Ammon's horn (tissue), 1 donor: ENCODE data around the gene ZNF333.
"Not testable (repeated sequence)": the region's sequence is repeated elsewhere in the genome, so short reads cannot be mapped to it uniquely, and the experiment has no call there.

Experiments
- DNase-seq: peaks from one replicate; pipeline ENCODE4 v3.0.0-alpha.2; 2016; ENCODE audit warnings: low spot score

Gene ZNF333

GRCh38 chr19:14699641-14700040 is 9.8 kb downstream of the ZNF333 start:
- no peak for DNase-seq

- no peak for DNase-seq
These were observed 11.0 kb downstream of the ZNF333 start for GRCh38 chr19:14700711-14701375.

DNA sequence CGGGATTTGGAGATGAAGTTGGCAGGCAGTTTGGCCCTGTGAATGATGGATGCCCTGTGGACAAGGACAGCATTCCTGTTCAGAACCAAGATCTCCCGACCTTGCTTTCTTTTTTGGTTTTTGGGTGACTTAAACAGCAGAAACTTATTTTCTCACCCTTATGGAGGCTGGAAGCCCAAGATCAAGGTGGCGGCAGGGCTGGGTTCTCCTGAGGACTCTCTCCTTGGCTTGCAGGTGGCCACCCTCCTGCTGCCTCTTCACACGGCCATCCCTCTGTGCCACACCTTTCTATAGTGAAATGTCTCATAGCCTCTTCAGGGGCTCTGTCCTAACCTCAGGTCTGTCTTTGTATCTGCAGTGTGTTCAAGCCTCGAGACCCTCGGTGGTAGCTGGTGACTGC is 14.0 kb downstream of the ZNF333 start:
- no peak for DNase-seq

- no peak for DNase-seq
These were observed 14.6 kb downstream of the ZNF333 start for GRCh38 chr19:14704450-14704849.

GRCh38 chr19:14715841-14716240 is 26.0 kb downstream of the ZNF333 start:
- no peak for DNase-seq

DNA sequence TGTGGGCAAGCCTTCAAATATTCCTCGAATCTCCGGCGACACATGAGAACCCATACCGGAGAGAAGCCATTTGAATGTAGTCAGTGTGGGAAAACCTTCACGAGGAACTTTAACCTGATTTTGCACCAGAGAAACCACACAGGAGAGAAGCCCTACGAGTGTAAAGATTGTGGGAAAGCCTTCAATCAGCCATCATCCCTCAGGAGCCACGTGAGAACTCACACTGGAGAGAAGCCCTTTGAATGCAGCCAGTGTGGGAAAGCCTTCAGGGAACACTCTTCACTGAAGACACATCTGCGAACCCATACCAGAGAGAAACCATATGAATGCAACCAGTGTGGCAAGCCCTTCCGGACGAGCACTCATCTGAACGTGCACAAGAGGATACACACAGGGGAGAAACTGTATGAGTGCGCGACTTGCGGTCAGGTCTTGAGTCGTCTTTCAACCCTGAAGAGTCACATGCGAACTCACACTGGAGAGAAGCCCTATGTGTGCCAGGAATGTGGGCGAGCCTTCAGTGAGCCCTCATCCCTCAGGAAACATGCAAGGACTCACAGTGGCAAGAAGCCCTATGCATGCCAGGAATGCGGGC is 28.8 kb downstream of the ZNF333 start:
- no peak for DNase-seq

DNA sequence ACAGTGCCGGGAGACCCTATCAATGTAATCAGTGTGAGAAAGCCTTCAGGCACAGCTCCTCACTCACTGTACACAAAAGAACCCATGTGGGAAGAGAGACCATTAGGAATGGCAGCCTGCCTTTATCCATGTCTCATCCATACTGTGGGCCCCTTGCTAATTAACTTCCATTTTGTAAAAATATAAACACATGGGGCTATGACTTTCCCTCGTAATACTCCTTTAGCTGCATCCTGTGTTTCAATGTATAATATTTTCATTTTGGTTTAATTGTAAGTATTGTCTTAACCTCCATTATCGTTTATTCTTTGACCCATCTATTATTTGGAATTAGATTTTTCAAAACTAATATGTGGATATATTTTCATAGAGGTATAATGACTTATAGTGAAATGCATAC is 29.3 kb downstream of the ZNF333 start:
- DNase-seq: no peak

DNA sequence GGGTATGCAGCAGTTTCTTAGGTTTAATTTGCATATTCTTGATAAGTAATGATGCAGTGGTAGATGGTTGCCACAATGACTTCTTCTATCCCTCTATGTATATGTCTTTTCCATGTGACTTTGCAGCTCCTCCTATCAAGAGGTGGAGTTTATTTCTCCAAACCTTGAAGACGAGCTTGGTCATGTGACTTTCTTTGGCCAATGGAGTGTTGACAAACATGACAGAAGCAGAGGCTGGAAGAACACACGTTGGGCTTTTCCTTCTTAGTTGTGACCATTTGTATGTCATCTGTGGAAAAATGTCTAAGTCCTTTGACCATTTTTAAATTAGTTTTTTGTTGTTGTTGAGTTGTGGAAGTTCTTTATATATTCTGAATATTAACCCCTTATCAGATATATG is 32.3 kb downstream of the ZNF333 start:
- no peak for DNase-seq

- DNase-seq: no peak
These were observed 38.7 kb downstream of the ZNF333 start for GRCh38 chr19:14728595-14728994.

- DNase-seq: no peak
These were observed 41.4 kb downstream of the ZNF333 start for GRCh38 chr19:14731200-14731599.

- DNase-seq: no peak
These were observed 42.7 kb downstream of the ZNF333 start for GRCh38 chr19:14732510-14732909.

GRCh38 chr19:14733574-14733973 is 43.7 kb downstream of the ZNF333 start:
- no peak for DNase-seq

- no peak for DNase-seq
These were observed 46.1 kb downstream of the ZNF333 start for GRCh38 chr19:14735915-14736314.

DNA sequence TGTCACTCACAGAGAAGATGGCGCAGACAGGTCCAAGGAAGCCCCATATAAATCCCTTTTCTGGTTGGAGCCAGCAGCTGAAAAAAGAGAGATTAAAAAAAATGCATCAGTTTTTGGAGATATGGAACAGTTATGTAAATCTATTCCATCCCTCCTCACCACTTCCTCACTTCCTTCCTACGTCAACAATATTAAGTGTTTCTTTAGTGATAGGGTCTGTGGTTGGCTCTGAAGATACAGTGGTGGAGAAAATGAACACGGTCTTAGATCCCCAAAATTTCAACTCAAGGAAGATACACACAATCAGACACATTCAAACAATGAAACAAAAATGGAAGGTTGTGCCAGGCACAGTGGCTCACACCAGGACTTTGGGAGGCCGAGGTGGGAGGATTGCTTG is 57.0 kb downstream of the ZNF333 start:
- DNase-seq: no peak

GRCh38 chr19:14748601-14749000 is 58.8 kb downstream of the ZNF333 start:
- DNase-seq: no peak

DNA sequence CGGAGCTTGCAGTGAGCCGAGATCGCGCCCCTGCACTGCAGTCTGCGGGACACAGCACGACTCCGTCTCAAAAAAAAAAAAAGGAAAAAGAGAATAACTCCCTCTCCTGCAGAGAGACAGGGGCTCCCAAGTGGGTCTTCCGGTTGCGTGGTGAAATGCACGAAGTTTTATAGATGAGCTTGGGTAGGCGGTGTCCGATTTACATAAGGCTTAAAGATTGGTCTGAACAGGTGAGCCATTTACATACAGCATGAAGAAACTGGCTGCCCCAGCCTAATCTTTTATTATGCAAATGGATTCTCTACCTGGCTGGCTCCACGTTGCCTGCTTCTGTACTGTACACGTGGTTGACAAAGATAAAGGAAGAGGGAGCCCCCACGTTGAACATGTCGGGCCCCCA is 69.0 kb downstream of the ZNF333 start:
- no peak for DNase-seq

GRCh38 chr19:14761607-14762006 is 71.8 kb downstream of the ZNF333 start:
- no peak for DNase-seq

GRCh38 chr19:14762111-14762510 is 72.3 kb downstream of the ZNF333 start:
- DNase-seq: no peak

DNA sequence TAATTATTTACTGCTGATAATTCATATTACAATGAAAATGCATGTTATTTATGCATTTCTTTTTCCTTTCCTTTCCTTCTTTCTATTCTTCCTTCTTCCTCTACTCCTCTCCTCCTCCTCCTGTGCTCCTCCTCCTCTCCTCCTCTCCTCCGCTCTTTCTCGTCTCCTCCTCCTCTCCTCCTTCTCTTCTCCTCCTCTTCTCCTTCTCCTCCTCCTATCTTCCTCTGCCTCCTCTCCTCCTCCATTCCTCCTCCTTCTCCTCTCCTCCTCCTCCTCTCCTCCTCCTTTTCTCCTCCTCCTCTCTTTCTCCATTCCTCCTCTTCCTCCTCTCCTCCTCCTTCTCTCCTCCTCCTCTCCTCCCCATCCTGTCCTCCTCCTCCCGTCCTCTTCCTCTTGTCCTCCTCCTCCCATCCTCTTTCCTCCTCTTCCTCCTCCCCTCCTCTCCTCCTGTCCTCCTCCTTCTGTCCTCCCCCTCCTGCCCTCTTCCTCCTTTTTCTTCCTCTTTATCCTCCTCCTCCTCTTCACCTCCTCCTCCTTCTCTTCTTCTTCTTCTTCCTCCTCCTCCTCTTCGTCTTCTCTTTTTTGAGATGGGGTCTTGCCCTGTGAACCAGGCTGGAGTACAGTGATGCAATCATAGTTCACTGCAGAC is 73.8 kb downstream of the ZNF333 start:
- DNase-seq: no peak

GRCh38 chr19:14764401-14764800 is 74.6 kb downstream of the ZNF333 start:
- no peak for DNase-seq

GRCh38 chr19:14765403-14765802 is 75.6 kb downstream of the ZNF333 start:
- DNase-seq: not testable (repeated sequence)

DNA sequence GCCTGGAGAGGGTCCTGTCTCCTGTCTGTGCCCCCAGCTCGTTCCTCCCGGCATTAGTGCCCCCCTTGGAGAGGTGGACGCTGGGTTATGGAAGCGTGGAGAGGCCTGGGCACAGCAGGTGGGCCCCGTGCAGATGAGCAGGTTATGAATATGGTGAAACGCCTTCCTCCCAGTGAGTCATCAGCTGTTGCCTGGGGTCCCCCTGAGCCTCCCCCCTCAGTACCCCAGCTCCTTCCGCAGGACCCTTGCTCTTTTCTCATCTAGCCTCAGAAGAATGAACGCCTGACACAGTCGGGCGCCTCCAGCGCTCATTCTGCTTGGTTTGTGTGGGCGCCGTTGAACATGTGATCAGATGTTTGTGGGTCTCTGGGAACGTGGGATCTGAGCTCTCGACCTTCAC is 76.0 kb downstream of the ZNF333 start:
- DNase-seq: not testable (repeated sequence)

DNA sequence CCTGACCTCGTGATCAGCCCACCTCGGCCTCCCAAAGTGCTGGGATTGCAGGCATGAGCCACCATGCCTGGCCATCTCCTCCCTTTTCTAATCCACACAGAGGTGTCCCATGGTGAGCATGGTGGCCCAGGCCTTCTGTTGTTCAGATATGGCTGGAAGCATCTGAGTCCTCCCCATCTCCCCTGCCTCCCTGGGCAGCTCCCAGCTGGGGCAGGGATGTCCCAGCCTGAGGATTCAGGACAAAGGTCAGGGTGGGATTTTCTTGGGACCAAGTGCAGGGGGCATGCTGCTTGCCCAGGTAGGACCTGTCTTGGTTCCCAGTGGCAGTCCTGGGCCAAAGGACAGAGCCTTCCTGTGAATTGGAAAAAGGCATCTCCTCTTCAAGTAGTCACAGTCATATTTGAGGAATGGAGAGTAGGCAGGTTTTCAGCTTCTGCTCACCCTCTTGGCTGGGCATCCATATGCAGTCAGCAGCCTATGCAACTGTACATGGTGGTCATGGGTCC is 77.7 kb downstream of the ZNF333 start:
- DNase-seq: no peak
